ENCODE data around the gene ACKR4. TPM values are rescaled to one million over a fixed set of nuclear protein-coding genes. Genes with fewer than 3 reads are reported as not detected.

ACKR4 gene
- total and polyA plus RNA-seq, 2 donors (not counting 3 experiments of a cell fraction or from before 2014, with no cell fraction given): 3.2 to 14.3 TPM

GRCh38 chr3:132593947-132594323 lies 3.1 kb upstream of the ACKR4 start:
- Histone ChIP-seq H3K4me3 (replicated peaks in 1 of 3; ENCODE audit: insufficient read depth in 1 of 3, low read depth in 1 of 3, low read length in 3 of 3) (no peak overlapping the region), H3K36me3 (ENCODE audit: control insufficient read depth in 2 of 2, extremely low read depth in 1 of 2, insufficient read depth in 2 of 2, low read length in 2 of 2) (no peaks in the 10 kb centered on the region), H3K4me1 (ENCODE audit: control insufficient read depth, extremely low read depth, insufficient read depth, low read length) (peaks cover 40% of the 10 kb centered on the region), H3K9ac (replicated peaks; ENCODE audit: extremely low read depth, insufficient read depth, low read length) (peak overlapping the region; percentile 28), H4K20me1 (replicated peaks; ENCODE audit: control insufficient read depth, extremely low read depth, insufficient read depth, low read length) (no peaks in the 10 kb centered on the region), H2AFZ (ENCODE audit: low read depth, low read length) (peak overlapping the region; percentile 90), H3K27ac (ENCODE audit: insufficient read depth, low read depth, low read length) (peak overlapping the region; percentile 90), H3K9me1 (replicated peaks; ENCODE audit: control insufficient read depth, extremely low read depth, insufficient read depth, low read length) (no peaks in the 10 kb centered on the region), H3K4me2 (ENCODE audit: insufficient read depth, low read length) (peak overlapping the region; percentile 66), H3K79me2 (ENCODE audit: control insufficient read depth, insufficient read depth, low read length) (no peaks in the 10 kb centered on the region), H3K27me3 (ENCODE audit: control insufficient read depth in 2 of 2, insufficient read depth in 2 of 2, low read length in 2 of 2) (no peaks in the 10 kb centered on the region), H3K9me3 (replicated peaks; ENCODE audit: control insufficient read depth, insufficient read depth, low read length) (no peaks in the 10 kb centered on the region)
- peak; percentile 89 for FAIRE-seq
- POLR2A ChIA-PET: no interaction called here
- intact Hi-C loops (cut with micrococcal nuclease): loop anchor here (1.0 to 2.0 kb wide), 3 partner anchors 28 to 51 kb away; no protein-coding TSS in a partner anchor
- TF ChIP-seq CTCF (IDR thresholded peaks at IDR 0.05; ENCODE audit: extremely low read depth in 1 of 2, insufficient read depth in 1 of 2, low read depth in 1 of 2, low read length in 2 of 2) (no peak), FOS (IDR thresholded peaks at IDR 0.05; ENCODE audit: borderline replicate concordance, insufficient read depth, low read length) (peak; percentile 77), EZH2 (IDR thresholded peaks at IDR 0.05; ENCODE audit: borderline replicate concordance, low read depth, low read length, severe bottlenecking) (no peak), GATA2 (IDR thresholded peaks at IDR 0.05; ENCODE audit: insufficient read depth, insufficient read length, low read depth, low read length) (peak; percentile 60), MAX (IDR thresholded peaks at IDR 0.05; ENCODE audit: insufficient read depth, insufficient read length) (no peak), JUN (IDR thresholded peaks at IDR 0.05; ENCODE audit: borderline replicate concordance, insufficient read depth, insufficient read length, low read depth) (peak; percentile 75), POLR2AphosphoS5 (IDR thresholded peaks at IDR 0.05; ENCODE audit: insufficient read depth, low read depth, low read length) (peak; percentile 17), POLR2A (IDR thresholded peaks at IDR 0.05; ENCODE audit: low read depth, low read length) (no peak)
- no TSS peak for BruUV-seq (replicated peaks)
- CTCF ChIA-PET: interaction anchor here (0.7 to 4.6 kb wide), 8 partner anchors 9 to 58 kb away, joined by 3 to 35 read pairs (median 4); no protein-coding TSS in a partner anchor
- peak; percentile 93 for DNase-seq (ENCODE audit: low read depth, low spot score)
- dilution Hi-C loops (cut with MboI; ENCODE audit: extremely low pct_ligation_motif_present, low sequenced_read_pairs): no loop called here
